Activated T-cell treated with anti-CD3 and anti-CD28 coated beads, Interleukin-2, amount 50 U/mL, for 4 hours (primary cell): ENCODE data around the gene DGKZ. TPM values are rescaled to one million over a fixed set of nuclear protein-coding genes. Genes with fewer than 3 reads are reported as not detected.
"Not testable (repeated sequence)": the region's sequence is repeated elsewhere in the genome, so short reads cannot be mapped to it uniquely, and the experiment has no call there.

ENCODE experiments used
- ATAC-seq, 2 donors: fragments of 200-7000 bp; cut with Tn5 transposase; one replicate each; pipeline ENCODE4 v1.10.0; 2021
- DNase-seq: peaks from one replicate; pipeline ENCODE4 v3.0.0-alpha.2; 2020
- H3K27me3 Mint-ChIP-seq: one replicate; pipeline ENCODE4 v1.8.0; 2021; ENCODE audit warnings: low read depth, mixed read lengths
- H3K36me3 Mint-ChIP-seq: one replicate; pipeline ENCODE4 v1.8.0; 2022; ENCODE audit warnings: mixed read lengths; ENCODE audit not compliant: insufficient read depth
- H3K4me1 Mint-ChIP-seq: one replicate; pipeline ENCODE4 v1.8.0; 2021; ENCODE audit warnings: low read depth, mixed read lengths
- H3K4me3 Mint-ChIP-seq: one replicate; pipeline ENCODE4 v1.8.0; 2021; ENCODE audit warnings: mild to moderate bottlenecking, moderate library complexity, mixed read lengths
- H3K9me3 Mint-ChIP-seq: one replicate; pipeline ENCODE4 v1.8.0; 2021; ENCODE audit warnings: mixed read lengths
- total RNA-seq, 3 donors: library from RNA; stranded (reverse); gene quantifications; one replicate each; pipeline ENCODE4 v1.2.1, GENCODE V29; 2021

The DGKZ gene, protein sequence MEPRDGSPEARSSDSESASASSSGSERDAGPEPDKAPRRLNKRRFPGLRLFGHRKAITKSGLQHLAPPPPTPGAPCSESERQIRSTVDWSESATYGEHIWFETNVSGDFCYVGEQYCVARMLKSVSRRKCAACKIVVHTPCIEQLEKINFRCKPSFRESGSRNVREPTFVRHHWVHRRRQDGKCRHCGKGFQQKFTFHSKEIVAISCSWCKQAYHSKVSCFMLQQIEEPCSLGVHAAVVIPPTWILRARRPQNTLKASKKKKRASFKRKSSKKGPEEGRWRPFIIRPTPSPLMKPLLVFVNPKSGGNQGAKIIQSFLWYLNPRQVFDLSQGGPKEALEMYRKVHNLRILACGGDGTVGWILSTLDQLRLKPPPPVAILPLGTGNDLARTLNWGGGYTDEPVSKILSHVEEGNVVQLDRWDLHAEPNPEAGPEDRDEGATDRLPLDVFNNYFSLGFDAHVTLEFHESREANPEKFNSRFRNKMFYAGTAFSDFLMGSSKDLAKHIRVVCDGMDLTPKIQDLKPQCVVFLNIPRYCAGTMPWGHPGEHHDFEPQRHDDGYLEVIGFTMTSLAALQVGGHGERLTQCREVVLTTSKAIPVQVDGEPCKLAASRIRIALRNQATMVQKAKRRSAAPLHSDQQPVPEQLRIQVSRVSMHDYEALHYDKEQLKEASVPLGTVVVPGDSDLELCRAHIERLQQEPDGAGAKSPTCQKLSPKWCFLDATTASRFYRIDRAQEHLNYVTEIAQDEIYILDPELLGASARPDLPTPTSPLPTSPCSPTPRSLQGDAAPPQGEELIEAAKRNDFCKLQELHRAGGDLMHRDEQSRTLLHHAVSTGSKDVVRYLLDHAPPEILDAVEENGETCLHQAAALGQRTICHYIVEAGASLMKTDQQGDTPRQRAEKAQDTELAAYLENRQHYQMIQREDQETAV
- 100 to 1,000 TPM; 112 to 122 (median 118) TPM for total RNA-seq

DNA sequence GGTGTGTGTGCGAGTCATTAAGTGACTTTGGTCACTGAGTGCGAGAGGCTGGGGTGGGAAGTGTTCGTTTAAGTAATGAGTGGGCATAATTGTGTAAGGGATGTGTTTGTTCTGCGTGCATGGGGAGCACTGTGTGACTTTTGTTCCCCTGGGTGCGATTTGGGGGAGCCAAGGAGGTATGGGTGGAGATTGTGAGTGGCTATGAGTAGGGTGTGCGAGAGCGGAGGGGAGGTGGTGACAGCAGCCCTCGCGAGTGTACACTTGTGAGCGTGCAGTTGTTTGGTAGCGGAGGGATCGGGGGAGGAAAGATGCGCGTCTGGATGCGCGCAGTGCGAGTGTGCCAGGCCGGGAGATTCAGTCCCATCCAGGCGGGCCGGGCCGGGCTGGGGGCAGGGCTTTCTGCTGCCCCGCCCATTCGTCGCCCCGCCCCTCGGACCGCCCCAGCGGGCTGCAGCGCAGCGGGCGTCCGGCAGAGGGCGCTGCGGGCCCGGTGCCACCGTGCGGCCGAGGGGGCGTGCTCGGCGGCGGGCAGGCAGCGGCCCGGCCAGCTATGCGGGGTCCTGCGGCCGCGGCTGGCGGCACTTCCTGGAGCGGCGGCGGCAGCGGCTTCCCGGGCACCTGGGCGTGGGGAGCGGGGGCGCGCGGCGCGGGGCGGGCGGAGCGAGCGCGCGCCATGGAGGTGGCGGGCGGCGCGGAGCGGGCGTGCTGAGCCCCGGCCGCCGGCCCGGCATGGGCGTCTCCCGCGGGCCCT is at the start of gene DGKZ:
TSS of gene DGKZ (plus strand) at position 578 of the 751 bp plus-strand sequence. CDS start 197 bp downstream, outside the sequence.
- Mint-ChIP-seq H3K36me3 (no peaks in the 10 kb centered on the region), H3K4me3 (peak within 1 kb of the TSS; percentile 92), H3K27me3 (no peaks in the 10 kb centered on the region), H3K9me3 (no peaks in the 10 kb centered on the region), H3K4me1 (peaks cover 84% of the 10 kb centered on the region)
- ATAC-seq (peak; percentile 72), DNase-seq (peak; percentile 84)

DNA sequence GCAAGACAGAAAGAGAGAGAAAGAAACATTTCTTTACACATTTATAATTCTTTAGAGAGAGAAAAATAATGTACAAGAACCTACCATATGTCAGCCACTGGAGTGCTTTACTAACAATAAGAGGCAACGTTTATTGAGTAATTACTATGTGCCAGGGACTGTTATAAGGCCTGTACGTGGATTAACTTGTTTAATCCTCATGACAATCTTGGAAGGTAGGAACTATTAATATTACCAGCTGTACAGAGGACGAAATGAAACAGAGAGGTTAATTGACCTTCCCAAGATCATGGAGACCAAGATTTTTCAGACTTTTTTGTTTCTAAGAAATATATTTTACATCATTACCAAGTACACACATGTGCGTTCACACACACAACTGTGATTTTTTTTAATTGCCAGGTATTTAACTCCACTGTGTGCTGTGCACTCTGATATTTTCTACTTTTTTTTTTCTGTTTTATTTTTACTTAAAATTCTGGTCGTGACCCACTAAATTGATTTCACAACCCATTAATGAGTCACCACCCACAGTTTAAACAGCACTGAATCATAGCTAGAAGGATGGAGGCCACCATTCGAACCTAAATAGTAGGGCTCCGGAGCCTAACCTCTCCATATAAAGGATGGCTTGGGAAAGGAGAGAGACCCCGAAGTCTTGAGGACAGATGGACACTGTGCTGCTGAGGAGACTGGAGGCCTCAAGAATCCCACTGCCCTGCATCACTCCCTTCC is 48.4 kb upstream of the DGKZ start:
- no peaks in the 10 kb centered on the region for H3K9me3 Mint-ChIP-seq
- no peak for DNase-seq
- no peaks in the 10 kb centered on the region for H3K36me3 Mint-ChIP-seq
- H3K4me3 Mint-ChIP-seq: no peak overlapping the region
- peaks cover 12% of the 10 kb centered on the region for H3K27me3 Mint-ChIP-seq
- peaks cover 8% of the 10 kb centered on the region for H3K4me1 Mint-ChIP-seq
- ATAC-seq: no peak

DNA sequence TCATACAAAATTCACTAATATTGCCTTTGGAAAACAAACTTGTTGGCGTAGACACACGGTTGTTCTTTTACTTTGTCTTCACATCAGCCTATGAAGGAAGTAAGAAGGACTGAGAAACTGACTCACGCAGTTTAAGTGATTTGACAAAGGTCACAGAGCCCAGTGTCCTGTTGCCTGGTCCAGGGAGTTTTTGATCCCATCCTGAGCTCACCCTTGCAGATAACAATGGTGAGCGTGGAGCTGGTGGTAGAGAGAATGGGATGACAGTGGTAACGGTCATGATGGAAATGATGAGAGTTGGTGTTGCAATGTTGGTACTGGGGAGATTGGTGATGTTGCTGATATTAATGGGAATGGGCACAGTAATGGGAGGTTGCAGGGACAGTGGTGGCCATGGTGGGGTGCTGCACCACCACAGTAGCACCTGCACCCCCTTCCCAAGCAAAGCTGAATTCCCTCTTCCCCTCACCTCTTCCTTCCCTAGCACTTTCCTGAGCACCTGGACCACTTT is 47.8 kb upstream of the DGKZ start:
- no peak for ATAC-seq
- H3K36me3 Mint-ChIP-seq: no peaks in the 10 kb centered on the region
- H3K27me3 Mint-ChIP-seq: peaks cover 12% of the 10 kb centered on the region
- no peaks in the 10 kb centered on the region for H3K9me3 Mint-ChIP-seq
- no peak for DNase-seq
- no peak overlapping the region for H3K4me3 Mint-ChIP-seq
- H3K4me1 Mint-ChIP-seq: peaks cover 8% of the 10 kb centered on the region

DNA sequence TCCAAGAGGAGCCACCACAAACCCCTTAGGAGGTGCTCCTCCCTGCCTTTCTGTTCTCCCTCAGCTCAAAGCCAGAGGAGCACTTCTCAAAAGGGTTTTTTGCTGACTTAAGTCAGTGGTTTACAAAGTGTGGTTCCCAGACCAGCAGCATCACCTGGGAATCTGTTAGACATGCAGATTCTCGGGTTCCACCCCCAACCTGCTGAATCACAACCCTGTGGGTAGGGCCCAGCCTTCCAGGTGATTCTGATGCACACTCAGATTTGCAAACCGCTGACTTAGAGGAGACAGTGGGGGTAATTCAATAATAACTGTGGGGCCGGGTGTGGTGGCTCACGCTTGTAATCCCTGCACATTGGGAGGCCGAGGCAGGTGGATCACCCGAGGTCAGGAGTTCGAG is 47.0 kb upstream of the DGKZ start:
- Mint-ChIP-seq H3K9me3 (no peaks in the 10 kb centered on the region), H3K27me3 (peaks cover 12% of the 10 kb centered on the region), H3K4me3 (no peak overlapping the region), H3K4me1 (peaks cover 6% of the 10 kb centered on the region), H3K36me3 (no peaks in the 10 kb centered on the region)
- DNase-seq (no peak), ATAC-seq (no peak)

DNA sequence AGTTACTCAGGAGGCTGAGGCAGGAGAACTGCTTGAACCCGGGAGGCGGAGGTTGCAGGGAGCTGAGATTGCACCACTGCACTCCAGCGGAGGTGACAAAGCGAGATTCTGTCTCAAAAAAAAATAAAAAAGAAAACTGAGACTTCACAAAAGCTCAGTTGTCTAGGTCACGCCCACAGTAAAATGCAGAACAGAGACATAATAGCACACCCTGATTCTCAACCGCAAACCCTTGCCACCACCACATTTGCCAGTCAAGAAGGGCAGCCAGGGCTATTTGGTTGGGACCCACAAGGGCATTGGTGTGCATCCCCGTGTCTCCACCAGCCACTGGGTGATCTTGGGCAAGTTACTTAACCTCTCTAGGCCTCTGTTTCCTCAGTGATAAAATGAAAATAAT is 44.4 kb upstream of the DGKZ start:
- Mint-ChIP-seq H3K27me3 (peaks cover 4% of the 10 kb centered on the region), H3K9me3 (no peaks in the 10 kb centered on the region), H3K4me3 (no peak overlapping the region), H3K4me1 (peaks cover 2% of the 10 kb centered on the region), H3K36me3 (no peaks in the 10 kb centered on the region)
- DNase-seq (no peak), ATAC-seq (no peak)

DNA sequence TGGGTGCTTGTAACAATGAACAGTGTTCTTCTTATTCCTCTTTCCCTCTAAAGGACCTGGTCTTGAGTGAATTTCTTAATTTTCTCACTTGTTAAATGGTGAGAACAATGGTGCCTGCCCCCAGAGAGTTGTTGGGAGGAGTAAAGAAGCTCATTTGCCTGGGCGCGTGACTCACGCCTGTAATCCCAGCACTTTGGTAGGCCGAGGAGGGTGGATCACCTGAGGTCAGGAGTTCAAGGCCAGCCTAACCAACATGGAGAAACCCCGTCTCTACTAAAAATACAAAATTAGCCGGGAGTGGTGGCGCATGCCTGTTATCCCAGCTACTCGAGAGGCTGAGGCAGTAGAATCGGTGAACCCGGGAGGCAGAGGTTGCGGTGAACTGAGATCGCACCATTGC is 43.2 kb upstream of the DGKZ start:
- not testable (repeated sequence) for H3K27me3 Mint-ChIP-seq, H3K4me1 Mint-ChIP-seq, ATAC-seq, H3K36me3 Mint-ChIP-seq, H3K4me3 Mint-ChIP-seq, DNase-seq, H3K9me3 Mint-ChIP-seq

DNA sequence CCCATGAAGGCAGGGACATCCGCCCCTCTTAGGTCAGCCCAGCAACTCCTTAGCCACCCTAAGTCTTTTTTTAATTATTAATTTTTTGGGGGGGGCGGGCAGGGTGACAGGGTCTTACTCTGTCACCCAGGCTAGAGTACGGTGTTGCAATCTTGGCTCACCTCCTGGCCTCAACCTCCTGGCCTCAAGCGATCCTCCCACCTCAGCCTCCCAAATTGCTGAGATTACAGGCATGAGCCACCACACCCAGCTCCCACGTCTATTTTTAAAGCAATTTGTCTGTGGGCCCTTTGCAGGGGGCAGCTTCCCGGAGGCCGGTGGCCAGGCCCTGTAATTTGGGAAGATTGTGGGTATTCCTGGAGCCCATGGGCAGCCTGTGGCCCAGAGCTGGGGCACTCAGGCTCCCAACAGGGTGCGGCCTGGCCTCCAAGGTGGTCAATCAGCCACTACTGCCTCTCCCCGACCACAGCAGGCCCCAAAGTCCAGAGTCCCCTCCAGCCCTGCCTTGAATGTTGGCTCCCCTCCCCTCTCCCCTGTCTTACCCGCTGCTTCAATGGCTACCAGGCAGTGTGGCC is 42.6 kb upstream of the DGKZ start:
- no peaks in the 10 kb centered on the region for H3K9me3 Mint-ChIP-seq
- no peak for DNase-seq

DNA sequence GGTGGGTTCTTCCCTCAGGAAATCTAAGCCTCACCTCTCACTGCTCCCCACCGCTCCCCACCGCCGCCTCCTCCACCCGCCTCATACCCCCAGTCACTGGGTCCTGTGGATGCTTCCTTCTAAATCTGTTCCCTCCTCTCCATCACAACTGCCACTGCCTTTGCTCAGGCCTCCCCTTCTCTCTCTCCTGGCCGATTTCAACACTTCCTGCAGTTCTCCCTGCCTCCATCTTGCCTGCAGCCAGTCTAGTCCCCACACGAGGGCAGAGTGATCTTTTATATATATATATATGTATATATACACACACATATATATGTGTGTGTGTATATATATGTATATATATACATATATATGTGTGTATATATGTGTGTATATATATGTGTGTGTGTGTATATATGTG is 42.0 kb upstream of the DGKZ start:
- ATAC-seq: no peak

More for the DNA sequence above, 42.6 kb upstream of the DGKZ start:
- no peak for ATAC-seq
- no peaks in the 10 kb centered on the region for H3K36me3 Mint-ChIP-seq
- no peak overlapping the region for H3K4me3 Mint-ChIP-seq
- H3K27me3 Mint-ChIP-seq: no peaks in the 10 kb centered on the region
- peaks cover 11% of the 10 kb centered on the region for H3K4me1 Mint-ChIP-seq

DNA sequence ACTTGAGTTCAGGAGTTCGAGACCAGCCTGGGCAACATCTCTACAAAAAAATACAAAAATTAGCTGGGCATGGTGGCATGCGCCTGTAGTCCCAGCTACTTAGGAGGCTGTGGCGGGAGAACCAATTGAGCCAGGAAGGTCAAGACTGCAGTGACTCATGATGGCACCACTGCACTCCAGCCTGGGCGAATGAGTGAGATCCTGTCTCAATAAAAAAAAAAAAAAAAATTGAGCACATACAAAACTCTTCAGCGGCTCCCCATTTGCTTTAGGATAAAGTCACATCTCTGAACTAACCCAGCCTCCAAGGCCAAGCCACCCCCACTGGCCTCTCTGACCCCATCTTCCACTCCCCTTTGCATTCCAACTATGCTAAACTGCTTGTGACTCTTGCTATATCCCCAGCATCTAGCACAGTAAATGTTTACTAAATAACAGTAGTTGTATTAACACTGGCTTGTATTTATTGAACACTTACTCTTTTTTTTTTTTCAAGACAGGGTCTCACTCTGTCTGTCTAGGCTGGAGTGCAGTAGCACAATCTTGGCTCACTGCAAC is 40.9 kb upstream of the DGKZ start:
- no peak for ATAC-seq
- Mint-ChIP-seq H3K4me3 (no peak overlapping the region), H3K27me3 (no peaks in the 10 kb centered on the region)

More for the DNA sequence above, 42.0 kb upstream of the DGKZ start:
- H3K4me1 Mint-ChIP-seq: peaks cover 11% of the 10 kb centered on the region
- no peak for DNase-seq
- H3K4me3 Mint-ChIP-seq: no peak overlapping the region
- H3K9me3 Mint-ChIP-seq: no peaks in the 10 kb centered on the region
- H3K27me3 Mint-ChIP-seq: no peaks in the 10 kb centered on the region
- no peaks in the 10 kb centered on the region for H3K36me3 Mint-ChIP-seq

DNA sequence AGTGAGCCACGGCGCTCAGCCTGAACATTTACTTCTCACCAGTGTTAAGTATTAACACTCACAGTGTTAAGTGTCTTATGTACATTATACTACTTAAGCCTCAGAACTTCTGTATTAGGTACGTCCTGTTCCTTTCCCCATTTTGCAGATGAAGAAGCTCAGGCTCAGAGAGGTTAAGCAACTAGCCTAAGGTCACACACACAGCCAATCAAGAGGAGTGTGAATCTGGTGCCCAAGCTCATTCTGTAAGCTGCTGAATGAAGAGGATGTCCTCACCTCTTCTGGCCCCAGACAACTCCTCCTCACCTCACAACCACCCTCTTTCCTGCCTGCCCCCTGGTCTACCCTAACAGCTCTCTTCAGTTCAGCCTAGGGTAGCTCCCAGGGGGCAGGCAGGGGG is 39.9 kb upstream of the DGKZ start:
- H3K27me3 Mint-ChIP-seq: no peaks in the 10 kb centered on the region
- DNase-seq (no peak), ATAC-seq (no peak)
- H3K4me1 Mint-ChIP-seq: peaks cover 11% of the 10 kb centered on the region
- H3K36me3 Mint-ChIP-seq: no peaks in the 10 kb centered on the region
- H3K4me3 Mint-ChIP-seq: no peak overlapping the region
- H3K9me3 Mint-ChIP-seq: no peaks in the 10 kb centered on the region

More for the DNA sequence above, 40.9 kb upstream of the DGKZ start:
- Mint-ChIP-seq H3K9me3 (no peaks in the 10 kb centered on the region), H3K4me1 (peaks cover 11% of the 10 kb centered on the region), H3K36me3 (no peaks in the 10 kb centered on the region)
- DNase-seq: no peak

DNA sequence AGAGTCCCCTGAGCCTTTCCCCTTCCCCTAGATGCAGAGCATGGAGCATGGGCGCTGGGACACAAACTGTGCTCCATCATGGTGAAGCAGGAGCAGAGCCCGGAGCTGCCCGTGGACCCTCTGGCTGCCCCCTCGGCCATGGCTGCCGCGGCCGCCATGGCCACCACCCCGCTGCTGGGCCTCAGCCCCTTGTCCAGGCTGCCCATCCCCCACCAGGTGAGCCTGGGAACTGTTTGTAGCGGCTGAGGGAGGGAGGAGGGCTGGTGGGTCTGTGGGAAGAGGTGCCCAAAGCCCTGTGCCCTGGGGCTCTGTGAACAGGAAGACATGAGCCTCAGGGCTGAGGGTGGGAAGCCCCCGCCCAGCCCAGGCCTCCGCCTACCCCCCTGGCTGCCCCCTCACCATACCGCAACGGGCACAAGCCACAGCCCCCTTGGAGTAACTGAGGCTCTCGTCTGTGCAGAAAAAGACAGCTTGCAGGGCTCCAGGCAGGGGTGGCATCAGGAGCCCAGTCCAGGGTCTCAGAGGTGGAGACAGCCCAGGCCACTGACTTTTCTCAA is 39.4 kb upstream of the DGKZ start:
- Mint-ChIP-seq H3K9me3 (no peaks in the 10 kb centered on the region), H3K4me3 (no peak overlapping the region), H3K36me3 (no peaks in the 10 kb centered on the region), H3K4me1 (peaks cover 11% of the 10 kb centered on the region), H3K27me3 (no peaks in the 10 kb centered on the region)
- no peak for ATAC-seq
- DNase-seq: no peak

DNA sequence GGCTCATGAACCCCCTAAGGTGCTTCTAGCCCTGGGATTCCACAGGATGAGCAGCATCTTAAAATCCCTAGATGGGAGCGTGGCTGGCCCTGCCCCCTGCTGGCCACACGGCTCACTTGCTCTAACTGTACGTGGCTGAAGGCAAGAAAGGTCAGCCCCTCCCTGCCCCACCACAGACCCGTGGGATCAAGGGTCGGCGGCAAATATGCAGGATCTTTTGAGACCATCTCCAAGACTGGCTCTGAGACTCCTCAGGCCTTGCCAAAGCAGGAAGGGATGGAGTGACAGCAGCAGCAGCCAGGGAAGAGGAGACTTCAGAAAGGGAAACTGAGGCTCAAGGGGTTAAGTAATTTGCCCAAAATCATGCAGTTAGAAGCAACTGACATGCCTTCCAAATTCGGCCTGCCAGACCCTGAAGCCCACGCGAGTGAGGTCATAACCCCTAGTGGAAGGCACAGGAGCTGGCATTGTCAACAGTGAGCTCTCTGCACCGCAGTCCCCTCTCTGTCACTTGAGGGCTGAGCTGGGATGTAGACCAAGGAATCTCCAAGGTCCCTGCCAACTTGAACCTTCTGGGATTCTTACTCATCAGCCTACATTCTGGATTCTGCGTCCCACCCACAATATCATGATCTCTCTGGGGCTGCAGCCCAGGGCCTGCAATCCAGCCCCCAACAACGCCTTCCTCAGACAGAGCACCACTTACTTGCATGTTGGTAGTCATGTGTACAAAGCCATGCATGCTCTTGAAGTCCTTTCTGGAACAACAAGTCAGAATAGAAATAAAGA is 38.4 kb upstream of the DGKZ start:
- no peak overlapping the region for H3K4me3 Mint-ChIP-seq
- H3K9me3 Mint-ChIP-seq: no peaks in the 10 kb centered on the region
- no peaks in the 10 kb centered on the region for H3K27me3 Mint-ChIP-seq
- no peaks in the 10 kb centered on the region for H3K36me3 Mint-ChIP-seq
- ATAC-seq (peak; percentile 88 to 93), DNase-seq (peak; percentile 63)
- H3K4me1 Mint-ChIP-seq: peaks cover 11% of the 10 kb centered on the region
